OCI-LY1 (cell line): ENCODE data around the gene NAT14.

Source experiments
- EZH2 ChIP-seq: fragments of 200-600 bp; sonication (generic), shearing (Covaris generic); IDR thresholded peaks from 2 replicates; pipeline ENCODE4 v1.8.0; 2017; ENCODE audit warnings: borderline replicate concordance, mixed run types, mild to moderate bottlenecking, antibody characterized with exemption, low read length, moderate library complexity, mixed read lengths
- TF ChIP-seq, protein P1 (sequence below): fragments of 200-600 bp; sonication (generic), shearing (Covaris generic); IDR thresholded peaks from 2 replicates; pipeline ENCODE4 v1.5.1; 2017; ENCODE audit warnings: mild to moderate bottlenecking, antibody characterized with exemption, low read length, moderate library complexity, mixed read lengths

DNA sequence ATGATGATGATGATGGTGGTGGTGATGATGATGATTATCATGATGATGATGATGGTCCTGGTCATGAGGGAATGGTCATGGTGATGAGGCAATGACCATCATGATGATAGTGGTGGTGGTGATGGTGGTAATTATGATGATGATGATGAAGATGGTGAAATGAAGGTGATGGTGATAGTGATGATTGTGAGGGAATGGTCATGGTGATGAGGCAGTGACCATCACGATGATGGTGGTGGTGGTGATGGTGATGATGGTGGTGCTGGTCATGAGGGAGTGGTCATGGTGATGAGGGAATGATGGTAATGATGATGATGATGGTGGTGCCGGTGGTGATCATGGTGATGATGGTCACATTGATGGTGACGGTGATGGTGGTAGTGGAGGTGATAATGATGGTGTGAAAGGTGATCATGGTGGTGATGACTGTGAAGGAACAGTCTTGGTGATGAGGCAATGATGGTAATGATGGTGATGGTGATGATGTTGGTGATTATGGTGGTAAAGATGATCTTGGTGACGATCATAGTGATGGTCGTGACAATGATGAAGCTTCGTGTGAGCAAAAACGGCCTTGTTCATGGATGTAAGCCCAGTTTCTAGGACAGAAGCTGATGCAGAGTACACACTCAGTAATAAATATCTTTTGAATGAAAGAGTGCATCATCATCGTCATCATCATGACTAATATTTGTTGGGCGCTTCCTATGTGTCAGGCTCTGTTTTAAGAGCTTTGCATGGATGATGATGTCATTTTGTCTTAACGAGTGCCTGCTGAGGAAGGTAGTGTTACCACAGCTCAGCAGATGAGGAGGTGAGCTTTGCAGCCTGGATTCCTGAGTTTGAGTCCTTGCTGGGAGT is 34.7 kb downstream of the NAT14 start:
- TF ChIP-seq, protein P1, sequence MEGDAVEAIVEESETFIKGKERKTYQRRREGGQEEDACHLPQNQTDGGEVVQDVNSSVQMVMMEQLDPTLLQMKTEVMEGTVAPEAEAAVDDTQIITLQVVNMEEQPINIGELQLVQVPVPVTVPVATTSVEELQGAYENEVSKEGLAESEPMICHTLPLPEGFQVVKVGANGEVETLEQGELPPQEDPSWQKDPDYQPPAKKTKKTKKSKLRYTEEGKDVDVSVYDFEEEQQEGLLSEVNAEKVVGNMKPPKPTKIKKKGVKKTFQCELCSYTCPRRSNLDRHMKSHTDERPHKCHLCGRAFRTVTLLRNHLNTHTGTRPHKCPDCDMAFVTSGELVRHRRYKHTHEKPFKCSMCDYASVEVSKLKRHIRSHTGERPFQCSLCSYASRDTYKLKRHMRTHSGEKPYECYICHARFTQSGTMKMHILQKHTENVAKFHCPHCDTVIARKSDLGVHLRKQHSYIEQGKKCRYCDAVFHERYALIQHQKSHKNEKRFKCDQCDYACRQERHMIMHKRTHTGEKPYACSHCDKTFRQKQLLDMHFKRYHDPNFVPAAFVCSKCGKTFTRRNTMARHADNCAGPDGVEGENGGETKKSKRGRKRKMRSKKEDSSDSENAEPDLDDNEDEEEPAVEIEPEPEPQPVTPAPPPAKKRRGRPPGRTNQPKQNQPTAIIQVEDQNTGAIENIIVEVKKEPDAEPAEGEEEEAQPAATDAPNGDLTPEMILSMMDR = no peak
- TF ChIP-seq EZH2 = no peak
